ENCODE data around the gene DSCAM. TPM values are rescaled to one million over a fixed set of nuclear protein-coding genes. Genes with fewer than 3 reads are reported as not detected.

DSCAM gene
- total RNA-seq, 1 experiment from 2014 or later = not detected

GRCh38 chr21:40832316-40832715 lies 14.6 kb downstream of the DSCAM start:
- RAD21 ChIA-PET (ENCODE audit: low non-redundant PET in 1 of 2, low total read pairs in 2 of 2, uncharacterized antibody in 2 of 2, unreplicated experiment in 2 of 2) = no interaction called here
- no peak for ATAC-seq
- H3K9me3 ChIP-seq (ENCODE audit: control insufficient read depth in 1 of 2, insufficient read depth in 1 of 2, low read depth in 1 of 2, low read length in 2 of 2) = peaks cover 14 to 41% of the 10 kb centered on the region in 2 experiments; a peak in 2 of 4 replicates
- no TSS peak for BruUV-seq (replicated peaks)
- no peaks in the 10 kb centered on the region for H4K20me1 ChIP-seq (ENCODE audit: insufficient read depth)
- no peaks in the 10 kb centered on the region for H3K27me3 ChIP-seq (ENCODE audit: insufficient read depth, low read length)
- CTCF ChIA-PET = no interaction called here
- no peaks in the 10 kb centered on the region for H3K36me3 ChIP-seq (ENCODE audit: control insufficient read depth in 1 of 2, insufficient read depth in 2 of 2, low read length in 2 of 2)
- POLR2A ChIA-PET = no interaction called here
- intact Hi-C loops (cut with micrococcal nuclease) = no loop called here
- no peaks in the 10 kb centered on the region for H3K9me2 ChIP-seq (ENCODE audit: insufficient read depth)
- H2AFZ ChIP-seq (ENCODE audit: low read depth, low read length, poor library complexity, severe bottlenecking) = no peak overlapping the region
- DNase-seq (ENCODE audit: low read depth, low spot score) = no peak
- TF ChIP-seq POLR2AphosphoS5 (IDR thresholded peaks at IDR 0.05; ENCODE audit: low read depth, low read length) (no peak), FOSL1 (IDR thresholded peaks at IDR 0.05; ENCODE audit: low read depth) (no peak), ATF3 (IDR thresholded peaks at IDR 0.05) (no peak), POLR2A (IDR thresholded peaks at IDR 0.05; ENCODE audit: borderline replicate concordance, extremely low read depth, insufficient read depth, insufficient read length) (no peak), EZH2phosphoT487 (IDR thresholded peaks at IDR 0.05; ENCODE audit: borderline replicate concordance) (no peak), SP1 (IDR thresholded peaks at IDR 0.05; ENCODE audit: low read depth) (no peak), ZFX (IDR thresholded peaks at IDR 0.05) (no peak), CBX3 (IDR thresholded peaks at IDR 0.05; ENCODE audit: low read depth) (no peak), MAX (IDR thresholded peaks at IDR 0.05) (no peak), ZNF274 (IDR thresholded peaks at IDR 0.05; ENCODE audit: low read depth, low read length) (no peak), SIN3A (IDR thresholded peaks at IDR 0.05; ENCODE audit: low read depth) (no peak), REST (IDR thresholded peaks at IDR 0.05; ENCODE audit: low read depth) (no peak), EGR1 (IDR thresholded peaks at IDR 0.05; ENCODE audit: low read depth) (no peak), SRF (IDR thresholded peaks at IDR 0.05; ENCODE audit: low read depth) (no peak), JUND (IDR thresholded peaks at IDR 0.05) (no peak), YY1 (IDR thresholded peaks at IDR 0.05; ENCODE audit: extremely low read depth, insufficient replicate concordance, low read depth, low read length) (no peak)
- TF ChIP-seq, protein P1, sequence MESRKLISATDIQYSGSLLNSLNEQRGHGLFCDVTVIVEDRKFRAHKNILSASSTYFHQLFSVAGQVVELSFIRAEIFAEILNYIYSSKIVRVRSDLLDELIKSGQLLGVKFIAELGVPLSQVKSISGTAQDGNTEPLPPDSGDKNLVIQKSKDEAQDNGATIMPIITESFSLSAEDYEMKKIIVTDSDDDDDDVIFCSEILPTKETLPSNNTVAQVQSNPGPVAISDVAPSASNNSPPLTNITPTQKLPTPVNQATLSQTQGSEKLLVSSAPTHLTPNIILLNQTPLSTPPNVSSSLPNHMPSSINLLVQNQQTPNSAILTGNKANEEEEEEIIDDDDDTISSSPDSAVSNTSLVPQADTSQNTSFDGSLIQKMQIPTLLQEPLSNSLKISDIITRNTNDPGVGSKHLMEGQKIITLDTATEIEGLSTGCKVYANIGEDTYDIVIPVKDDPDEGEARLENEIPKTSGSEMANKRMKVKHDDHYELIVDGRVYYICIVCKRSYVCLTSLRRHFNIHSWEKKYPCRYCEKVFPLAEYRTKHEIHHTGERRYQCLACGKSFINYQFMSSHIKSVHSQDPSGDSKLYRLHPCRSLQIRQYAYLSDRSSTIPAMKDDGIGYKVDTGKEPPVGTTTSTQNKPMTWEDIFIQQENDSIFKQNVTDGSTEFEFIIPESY (IDR thresholded peaks at IDR 0.05; ENCODE audit: extremely low read depth, insufficient replicate concordance, low read length) = no peak
- TF ChIP-seq, protein P2, sequence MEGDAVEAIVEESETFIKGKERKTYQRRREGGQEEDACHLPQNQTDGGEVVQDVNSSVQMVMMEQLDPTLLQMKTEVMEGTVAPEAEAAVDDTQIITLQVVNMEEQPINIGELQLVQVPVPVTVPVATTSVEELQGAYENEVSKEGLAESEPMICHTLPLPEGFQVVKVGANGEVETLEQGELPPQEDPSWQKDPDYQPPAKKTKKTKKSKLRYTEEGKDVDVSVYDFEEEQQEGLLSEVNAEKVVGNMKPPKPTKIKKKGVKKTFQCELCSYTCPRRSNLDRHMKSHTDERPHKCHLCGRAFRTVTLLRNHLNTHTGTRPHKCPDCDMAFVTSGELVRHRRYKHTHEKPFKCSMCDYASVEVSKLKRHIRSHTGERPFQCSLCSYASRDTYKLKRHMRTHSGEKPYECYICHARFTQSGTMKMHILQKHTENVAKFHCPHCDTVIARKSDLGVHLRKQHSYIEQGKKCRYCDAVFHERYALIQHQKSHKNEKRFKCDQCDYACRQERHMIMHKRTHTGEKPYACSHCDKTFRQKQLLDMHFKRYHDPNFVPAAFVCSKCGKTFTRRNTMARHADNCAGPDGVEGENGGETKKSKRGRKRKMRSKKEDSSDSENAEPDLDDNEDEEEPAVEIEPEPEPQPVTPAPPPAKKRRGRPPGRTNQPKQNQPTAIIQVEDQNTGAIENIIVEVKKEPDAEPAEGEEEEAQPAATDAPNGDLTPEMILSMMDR (IDR thresholded peaks at IDR 0.05 in 2 of 3, conservative IDR thresholded peaks at IDR 0.05 in 1 of 3; ENCODE audit: borderline replicate concordance in 1 of 3, insufficient read depth in 1 of 3, low read depth in 2 of 3, low read length in 2 of 3) = no peak
- H3K9ac ChIP-seq (ENCODE audit: low read length) = no peak overlapping the region
- no peaks in the 10 kb centered on the region for H3K79me2 ChIP-seq (ENCODE audit: insufficient read depth, low read length)
- no peak overlapping the region for H3K4me2 ChIP-seq (ENCODE audit: low read length)
- no peak overlapping the region for H3K27ac ChIP-seq (ENCODE audit: low read depth, low read length)
- H3K4me3 ChIP-seq (replicated peaks in 1 of 2; ENCODE audit: low read depth in 1 of 2, low read length in 2 of 2) = no peak overlapping the region
- H3K4me1 ChIP-seq (ENCODE audit: control insufficient read depth in 1 of 2, insufficient read depth in 2 of 2, low read length in 2 of 2) = no peaks in the 10 kb centered on the region

Measured in HCT116 (cell line).